RKO (cell line): ENCODE data around the gene TSPEAR.
"Not testable (repeated sequence)": the region's sequence is repeated elsewhere in the genome, so short reads cannot be mapped to it uniquely, and the experiment has no call there.

Experiments
- DNase-seq: peaks from one replicate; pipeline ENCODE4 v3.0.0-alpha.2; 2016; ENCODE audit warnings: low spot score

The TSPEAR gene

DNA sequence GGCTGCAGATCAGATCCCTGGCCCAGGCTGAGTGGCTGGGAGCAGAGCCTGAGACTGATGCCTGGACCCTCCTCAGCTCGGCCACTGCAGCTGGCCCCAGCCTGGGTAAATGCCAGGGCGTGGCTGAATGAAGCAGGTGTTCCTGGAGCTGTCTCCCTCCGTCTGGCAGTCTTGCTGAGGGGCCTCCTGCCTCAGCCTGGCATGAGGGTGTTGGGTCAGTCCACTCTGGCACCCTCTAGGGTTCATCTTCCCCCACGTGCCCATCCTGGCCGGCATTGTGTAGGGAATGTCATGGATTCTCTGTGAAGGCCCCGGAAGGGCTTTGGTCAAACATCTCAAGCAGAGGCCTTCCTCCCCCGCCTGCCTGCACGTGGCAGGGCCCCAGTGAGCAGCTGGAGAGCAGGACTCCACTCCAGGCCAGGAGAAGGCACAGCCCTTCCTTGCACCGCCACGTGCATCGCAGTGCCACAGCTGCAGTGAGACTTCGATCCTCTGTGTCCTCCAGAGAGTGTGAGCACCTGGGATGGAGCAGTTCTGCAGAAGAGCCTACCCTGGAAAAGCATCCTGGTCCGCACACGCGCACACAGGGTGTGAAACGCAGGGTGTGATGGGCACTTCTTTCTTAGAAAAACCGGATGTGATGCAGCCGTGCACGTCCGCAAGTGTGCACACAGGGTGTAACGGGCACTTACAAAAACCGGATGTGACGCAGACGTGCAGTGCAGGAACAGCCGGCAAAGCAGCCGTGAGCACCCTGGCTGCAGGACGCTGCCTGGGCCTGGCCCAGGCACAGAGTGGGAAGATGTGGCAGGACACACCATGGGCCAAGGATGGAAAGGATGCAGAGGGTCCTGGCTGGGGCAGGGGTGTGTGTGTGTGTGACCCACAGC lies 142.5 kb downstream of the TSPEAR start:
- DNase-seq: no peak

DNA sequence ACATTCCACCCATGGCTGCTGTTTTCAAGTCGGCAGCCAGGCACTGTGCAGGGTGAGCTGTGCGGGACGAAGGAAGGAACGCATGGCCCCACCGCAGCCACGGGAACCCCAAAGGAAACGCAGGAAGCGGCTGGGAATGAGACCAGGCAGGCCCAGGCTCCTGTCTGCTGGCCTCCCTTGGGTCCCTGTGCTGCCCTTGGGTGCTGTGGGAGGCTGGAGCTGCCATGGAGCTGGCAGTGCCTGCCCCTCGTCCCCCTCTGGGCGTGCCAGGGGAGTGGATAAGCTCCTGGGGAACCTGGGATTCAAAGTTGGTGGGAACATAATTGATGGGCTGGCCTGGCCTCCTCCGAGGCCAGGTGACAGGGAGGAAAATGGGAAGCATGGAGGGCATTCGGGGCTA lies 143.1 kb downstream of the TSPEAR start:
- no peak for DNase-seq

- DNase-seq: no peak
Observed at GRCh38 chr21:44567481-44568171, 143.7 kb downstream of the TSPEAR start.

DNA sequence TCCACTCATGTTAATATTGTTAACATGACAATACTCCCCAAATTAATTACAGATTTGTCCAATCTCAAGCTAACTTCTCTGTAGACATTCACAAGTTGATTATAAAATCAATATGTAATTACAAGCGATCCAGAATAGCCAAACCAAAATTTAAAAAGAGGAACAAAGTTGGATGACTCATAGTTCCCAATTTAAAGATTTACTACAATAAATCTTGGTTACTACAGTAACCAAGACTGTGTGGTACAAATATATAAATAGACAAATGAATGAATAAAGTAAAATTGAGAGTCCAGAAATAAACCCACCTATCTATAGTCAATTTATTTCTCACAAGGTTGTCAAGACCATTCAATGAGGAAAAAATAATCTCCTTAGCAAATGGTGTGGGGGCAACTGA lies 145.0 kb downstream of the TSPEAR start:
- no peak for DNase-seq

- no peak for DNase-seq
Observed at GRCh38 chr21:44564886-44565598, 146.3 kb downstream of the TSPEAR start.

DNA sequence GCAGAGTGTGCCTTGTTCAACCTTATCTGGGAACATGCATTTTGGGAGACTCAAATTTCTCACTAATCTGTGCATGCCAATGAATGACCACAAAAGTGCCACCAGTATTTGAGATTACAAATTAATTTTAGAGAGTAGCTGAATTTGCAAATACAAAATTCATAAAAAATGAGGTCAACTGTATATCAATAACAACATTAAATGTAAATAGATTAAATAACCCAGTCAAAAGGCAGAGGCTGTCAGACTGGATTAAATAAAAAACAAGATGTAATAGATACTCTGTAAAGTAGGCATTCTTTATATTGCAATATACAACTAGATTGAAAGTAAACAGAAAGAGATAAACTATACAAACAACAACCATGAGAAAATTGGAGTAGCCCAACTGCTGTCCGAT lies 147.3 kb downstream of the TSPEAR start:
- no peak for DNase-seq

GRCh38 chr21:44558695-44559094 lies 152.7 kb downstream of the TSPEAR start, which contains the start of gene KRTAP10-3:
KRTAP10-3 (minus strand) TSS chr21:44558795; CDS start chr21:44558715, 80 bp downstream.
- DNase-seq: no peak

DNA sequence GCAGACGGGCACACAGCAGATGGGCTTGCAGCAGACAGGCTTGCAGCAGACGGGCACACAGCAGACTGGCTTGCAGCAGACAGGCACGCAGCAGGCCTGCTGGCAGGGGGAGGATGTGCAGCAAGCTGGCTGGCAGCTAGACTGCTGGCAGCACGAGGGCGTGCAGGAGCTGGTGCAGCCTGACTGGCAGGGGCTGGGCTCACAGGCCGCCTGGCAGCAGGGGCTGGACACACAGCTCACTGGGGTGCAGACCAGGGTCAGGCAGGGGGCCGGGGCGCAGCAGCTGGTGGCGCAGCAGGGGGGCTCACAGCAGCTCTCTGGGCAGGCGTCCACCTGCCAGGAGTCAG lies 153.1 kb downstream of the TSPEAR start:
- not testable (repeated sequence) for DNase-seq

GRCh38 chr21:44557491-44558328 lies 153.7 kb downstream of the TSPEAR start:
- DNase-seq: no peak

DNA sequence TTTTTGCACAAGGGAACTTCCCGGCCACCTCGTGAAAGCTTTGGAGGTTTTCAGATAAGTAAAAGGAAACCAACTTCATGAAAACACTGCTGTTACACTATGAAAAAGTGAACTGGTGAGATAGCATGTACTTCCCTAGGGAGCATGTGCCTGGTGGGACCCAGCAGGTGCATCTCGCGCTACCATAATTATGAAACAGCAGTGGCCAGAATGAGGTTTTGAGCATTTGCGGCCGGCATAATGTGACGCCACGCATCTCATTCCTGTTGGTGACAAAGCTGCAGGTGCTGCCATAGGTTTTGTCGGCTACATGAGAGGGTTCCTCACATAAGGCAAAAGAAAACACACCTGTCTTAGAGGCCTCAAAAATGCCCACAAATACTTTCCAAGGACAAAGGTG lies 154.5 kb downstream of the TSPEAR start:
- no peak for DNase-seq

DNA sequence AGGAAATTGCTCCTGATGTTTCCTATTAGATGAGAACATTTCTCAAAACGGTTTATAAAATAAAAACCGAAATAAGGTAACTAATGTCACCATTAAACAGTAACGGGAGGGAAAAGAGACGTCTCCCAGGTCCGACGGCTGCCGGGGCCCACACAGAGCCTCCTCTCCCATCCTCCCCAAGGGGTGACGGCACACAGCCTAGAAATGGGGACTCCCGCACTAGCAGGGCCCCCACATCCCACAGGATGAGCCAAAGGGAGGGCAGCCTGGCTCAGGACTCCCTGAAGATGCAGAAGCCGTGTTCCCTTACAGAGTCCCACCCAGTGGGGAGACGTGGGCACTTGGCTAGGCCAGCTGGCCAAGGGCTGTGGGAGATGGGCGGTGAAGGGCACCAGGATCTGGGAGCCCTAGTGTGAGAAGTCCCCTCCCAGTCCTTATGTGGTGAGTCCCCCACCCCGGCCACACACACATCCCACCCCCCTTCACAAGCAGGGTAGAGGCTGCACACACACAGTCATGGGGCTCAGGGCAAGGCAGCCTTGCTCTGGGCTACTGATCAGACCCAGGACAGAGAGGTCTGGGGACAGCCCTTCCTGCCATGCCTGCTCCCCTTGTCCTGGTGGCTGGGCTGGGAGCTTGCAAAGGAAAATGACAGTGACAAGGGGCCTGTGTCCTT lies 156.0 kb downstream of the TSPEAR start:
- DNase-seq: no peak

GRCh38 chr21:44552681-44553080 lies 158.7 kb downstream of the TSPEAR start:
- no peak for DNase-seq

GRCh38 chr21:44552136-44552535 lies 159.2 kb downstream of the TSPEAR start:
- no peak for DNase-seq

DNA sequence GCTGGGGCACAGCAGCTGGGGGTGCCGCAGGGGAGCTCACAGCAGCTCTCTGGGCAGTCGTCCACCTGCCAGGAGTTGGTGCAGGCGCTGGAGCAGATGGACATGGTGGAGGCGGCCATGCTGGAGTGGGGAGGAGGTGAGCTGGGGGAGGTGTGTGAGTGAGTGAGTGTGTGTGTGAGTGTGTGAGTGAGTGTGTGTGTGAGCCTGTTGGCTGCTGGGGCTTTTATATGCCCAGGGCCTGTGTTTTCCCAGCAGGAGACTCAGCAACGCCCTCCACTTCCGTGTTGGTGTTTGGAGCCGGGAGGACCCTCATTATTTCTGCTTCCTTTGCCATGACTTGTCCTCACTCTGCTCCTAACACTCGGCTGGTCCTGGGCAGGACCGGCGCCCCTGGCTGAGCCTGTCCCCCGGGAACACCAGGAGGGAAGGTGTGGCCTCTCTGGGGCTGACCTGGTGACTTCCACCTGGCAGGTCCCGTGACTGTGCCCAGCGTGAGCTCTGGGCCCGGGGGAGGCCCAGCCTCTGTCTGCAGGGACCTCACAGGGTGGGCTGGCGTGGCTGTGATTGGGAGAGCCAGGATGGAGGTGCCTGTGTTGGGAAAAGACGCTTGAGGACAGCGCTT lies 159.9 kb downstream of the TSPEAR start, which contains the start of gene KRTAP10-2:
Gene KRTAP10-2, minus strand, starts transcription at position 166 of the 622 bp plus-strand sequence. Its CDS starts 47 bp downstream, at position 119.
- DNase-seq: no peak

DNA sequence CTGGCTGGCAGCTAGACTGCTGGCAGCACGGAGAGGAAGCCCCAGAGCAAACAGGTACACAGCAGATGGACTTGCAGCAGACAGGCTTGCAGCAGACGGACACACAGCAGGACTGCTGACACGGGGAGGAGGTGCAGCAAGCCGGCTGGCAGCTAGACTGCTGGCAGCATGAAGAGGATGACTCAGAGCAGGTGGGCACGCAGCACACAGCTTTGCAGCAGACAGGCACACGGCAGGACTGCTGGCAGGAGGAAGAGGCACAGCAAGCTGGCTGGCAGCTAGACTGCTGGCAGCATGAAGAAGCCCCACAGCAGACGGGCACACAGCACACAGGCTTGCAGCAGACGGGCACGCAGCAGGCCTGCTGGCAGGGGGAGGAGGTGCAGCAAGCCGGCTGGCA lies 160.6 kb downstream of the TSPEAR start:
- no peak for DNase-seq

- DNase-seq: not testable (repeated sequence)
Observed at GRCh38 chr21:44550285-44550684, 161.1 kb downstream of the TSPEAR start.

GRCh38 chr21:44549525-44550211 lies 161.7 kb downstream of the TSPEAR start:
- no peak for DNase-seq

DNA sequence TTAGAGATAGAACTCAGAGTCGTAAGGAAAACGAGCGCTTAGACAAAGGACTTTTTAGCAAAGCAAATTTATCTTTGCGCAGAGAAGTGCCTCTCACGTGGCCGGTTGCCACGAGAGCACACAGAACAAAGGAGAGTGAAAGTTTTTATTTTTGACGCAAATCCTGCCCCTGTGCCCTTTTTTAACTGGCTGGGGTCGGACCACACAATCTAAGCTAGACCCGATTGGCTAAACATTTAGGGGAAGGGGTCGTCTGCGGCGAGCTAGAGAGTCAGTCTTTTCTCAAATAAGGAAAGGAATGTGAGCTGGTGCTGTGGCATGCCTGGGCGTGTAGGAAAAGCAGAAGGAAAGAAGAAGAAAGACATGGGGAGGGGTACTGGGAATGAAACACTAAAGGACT lies 162.4 kb downstream of the TSPEAR start:
- DNase-seq: no peak

- DNase-seq: no peak
Observed at GRCh38 chr21:44548381-44548780, 163.0 kb downstream of the TSPEAR start.
